GM12865 (cell line): ENCODE measurements around the gene HSD17B12.

Experiments
- DNase-seq: peaks from one replicate; pipeline ENCODE4 v3.0.0; 2010; ENCODE audit warnings: low read depth
- H3K4me3 ChIP-seq: 2 replicates; pipeline ENCODE4 v1.5.1; 2011; ENCODE audit warnings: mild to moderate bottlenecking, low read depth, low read length, control low read depth
- TF ChIP-seq, protein P1 (sequence below): IDR thresholded peaks from 2 replicates; pipeline ENCODE4 v1.5.1; 2011; ENCODE audit warnings: low read length, control low read depth, low read depth, inconsistent platforms; ENCODE audit not compliant: insufficient read depth; ENCODE audit errors: missing control alignments

The HSD17B12 gene

DNA sequence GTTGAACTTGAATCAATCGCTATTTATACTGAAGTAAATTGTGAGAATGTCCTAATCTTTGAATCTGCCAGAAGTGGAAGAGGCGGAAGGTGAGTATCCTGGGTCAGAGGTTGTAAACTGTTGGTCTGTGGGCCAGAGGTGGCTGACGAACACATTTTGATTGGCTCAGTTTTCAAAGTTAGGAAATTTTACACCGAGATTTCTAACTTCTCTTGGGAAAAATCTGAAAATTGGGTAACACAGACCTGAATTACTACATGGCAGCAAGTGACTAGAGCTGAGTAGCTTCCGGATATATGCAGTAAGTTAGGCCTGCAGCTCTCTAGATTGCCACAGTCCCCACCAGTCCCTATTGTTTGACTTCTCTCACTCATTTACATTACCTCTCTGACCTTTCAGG is 143.3 kb downstream of the HSD17B12 start:
- DNase-seq: no peak
- TF ChIP-seq, protein P1, sequence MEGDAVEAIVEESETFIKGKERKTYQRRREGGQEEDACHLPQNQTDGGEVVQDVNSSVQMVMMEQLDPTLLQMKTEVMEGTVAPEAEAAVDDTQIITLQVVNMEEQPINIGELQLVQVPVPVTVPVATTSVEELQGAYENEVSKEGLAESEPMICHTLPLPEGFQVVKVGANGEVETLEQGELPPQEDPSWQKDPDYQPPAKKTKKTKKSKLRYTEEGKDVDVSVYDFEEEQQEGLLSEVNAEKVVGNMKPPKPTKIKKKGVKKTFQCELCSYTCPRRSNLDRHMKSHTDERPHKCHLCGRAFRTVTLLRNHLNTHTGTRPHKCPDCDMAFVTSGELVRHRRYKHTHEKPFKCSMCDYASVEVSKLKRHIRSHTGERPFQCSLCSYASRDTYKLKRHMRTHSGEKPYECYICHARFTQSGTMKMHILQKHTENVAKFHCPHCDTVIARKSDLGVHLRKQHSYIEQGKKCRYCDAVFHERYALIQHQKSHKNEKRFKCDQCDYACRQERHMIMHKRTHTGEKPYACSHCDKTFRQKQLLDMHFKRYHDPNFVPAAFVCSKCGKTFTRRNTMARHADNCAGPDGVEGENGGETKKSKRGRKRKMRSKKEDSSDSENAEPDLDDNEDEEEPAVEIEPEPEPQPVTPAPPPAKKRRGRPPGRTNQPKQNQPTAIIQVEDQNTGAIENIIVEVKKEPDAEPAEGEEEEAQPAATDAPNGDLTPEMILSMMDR: no peak

DNA sequence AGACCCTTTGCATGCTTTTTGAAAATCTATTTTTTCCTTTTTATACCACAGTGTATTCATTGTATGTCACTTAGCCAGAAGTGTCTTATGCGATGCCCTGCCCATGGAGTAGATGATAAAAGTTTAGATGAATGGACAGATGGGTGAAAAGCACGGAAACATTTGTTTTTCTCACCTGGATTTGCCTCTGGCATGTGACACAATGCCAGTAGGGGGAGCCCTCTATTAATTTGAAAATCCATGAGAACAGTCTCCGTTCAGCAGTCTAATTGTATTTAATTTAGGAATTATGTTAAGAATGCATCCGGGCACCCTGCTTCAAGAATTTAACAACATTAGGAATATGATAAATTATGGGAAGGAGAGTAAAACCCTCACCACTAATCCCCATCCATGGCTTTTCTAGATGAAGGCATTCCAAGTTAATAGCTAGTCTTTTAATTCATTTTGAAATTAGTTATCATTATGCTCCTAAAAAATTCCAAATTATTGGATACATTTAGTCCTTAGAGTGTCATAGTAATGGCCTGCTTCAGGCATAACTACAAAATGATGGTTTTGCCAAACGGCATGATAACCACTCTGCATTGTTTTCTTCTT is 144.8 kb downstream of the HSD17B12 start:
- TF ChIP-seq, protein P1: peak; percentile 38
- H3K4me3 ChIP-seq: no peak overlapping the region
- no peak for DNase-seq

More for the DNA sequence above, 143.3 kb downstream of the HSD17B12 start:
- no peak overlapping the region for H3K4me3 ChIP-seq

DNA sequence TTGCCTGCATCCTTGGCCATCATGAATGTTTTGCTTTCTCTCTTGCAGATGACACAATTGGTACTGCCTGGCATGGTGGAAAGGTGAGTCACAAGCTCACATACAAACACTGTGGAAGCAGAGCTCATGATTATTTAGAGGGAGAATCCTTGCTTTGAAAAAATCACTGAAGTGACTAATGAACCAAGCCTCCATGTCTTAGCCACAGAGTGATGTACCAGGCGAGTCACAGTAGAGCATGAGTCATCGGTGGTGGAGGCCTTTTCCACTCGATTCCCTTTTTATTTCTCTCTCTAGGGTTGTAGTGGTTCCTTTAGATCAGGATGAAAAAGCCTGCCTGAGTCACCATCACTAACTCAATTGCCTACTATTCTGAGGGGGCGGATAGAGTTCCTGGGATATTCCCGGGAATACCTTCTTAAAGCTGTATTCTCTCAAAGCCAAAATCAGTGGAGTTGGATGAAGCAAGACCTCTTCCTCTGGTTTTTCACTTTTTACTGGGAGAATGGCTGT is 150.4 kb downstream of the HSD17B12 start:
- no peak for DNase-seq
- no peak overlapping the region for H3K4me3 ChIP-seq
- TF ChIP-seq, protein P1: no peak

DNA sequence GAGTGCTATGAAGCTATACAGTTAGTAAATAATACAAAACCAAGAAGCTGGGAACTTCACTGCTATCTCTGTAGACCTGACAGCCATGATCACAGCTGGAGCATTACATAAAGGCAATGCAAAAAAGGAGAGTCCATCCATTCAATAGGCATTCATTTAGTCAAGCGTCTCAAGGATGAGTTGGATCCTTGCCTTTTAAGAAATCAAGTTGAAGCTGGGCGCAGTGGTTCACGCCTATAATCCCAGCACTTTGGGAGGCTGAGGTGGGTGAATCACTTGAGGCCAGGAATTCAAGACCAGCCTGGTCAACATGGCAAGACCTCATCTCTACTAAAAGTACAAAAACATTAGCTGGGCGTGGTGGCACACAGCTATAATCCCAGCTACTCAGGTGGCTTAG is 152.0 kb downstream of the HSD17B12 start:
- TF ChIP-seq, protein P1: no peak
- H3K4me3 ChIP-seq: no peak overlapping the region
- no peak for DNase-seq

DNA sequence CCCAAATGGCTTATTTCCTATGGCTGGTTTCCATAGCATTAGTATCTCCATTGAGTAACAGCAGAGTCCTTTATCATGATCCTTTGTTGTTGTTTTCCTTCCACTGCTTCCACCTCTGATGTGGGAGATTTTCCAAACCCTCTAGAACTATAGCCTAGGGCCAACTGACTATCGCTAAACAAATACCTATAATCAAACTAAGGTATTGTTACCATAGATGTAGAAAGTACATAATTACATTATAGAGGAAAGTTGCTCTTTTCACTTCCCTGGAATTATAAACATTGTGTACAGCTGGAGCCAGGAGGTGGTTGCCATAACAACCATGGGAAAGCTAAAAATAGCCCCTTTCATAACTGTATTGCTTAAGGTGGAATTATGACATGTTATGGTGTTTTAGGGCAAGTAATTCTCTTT is 153.1 kb downstream of the HSD17B12 start:
- TF ChIP-seq, protein P1: no peak
- no peak overlapping the region for H3K4me3 ChIP-seq
- DNase-seq: no peak

DNA sequence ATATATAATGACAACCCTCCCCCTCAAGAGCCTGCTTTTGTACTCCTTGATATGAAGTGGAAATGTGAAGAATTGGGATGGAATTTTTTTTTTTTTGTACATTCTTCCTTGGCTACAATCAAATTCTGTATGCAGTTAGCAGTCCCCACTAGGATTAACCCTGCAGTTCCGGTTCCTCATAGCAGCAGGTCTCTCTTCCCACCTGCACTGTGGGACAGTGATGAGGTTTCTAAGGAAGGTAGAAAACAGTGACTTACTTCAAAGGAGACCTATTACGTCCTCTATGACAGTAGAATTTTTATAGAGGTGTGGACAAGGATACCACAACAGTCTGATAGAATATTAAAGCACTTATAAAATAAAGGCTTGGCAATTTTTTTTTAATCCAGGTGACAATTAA is 153.7 kb downstream of the HSD17B12 start:
- TF ChIP-seq, protein P1: no peak
- DNase-seq: no peak
- no peak overlapping the region for H3K4me3 ChIP-seq

DNA sequence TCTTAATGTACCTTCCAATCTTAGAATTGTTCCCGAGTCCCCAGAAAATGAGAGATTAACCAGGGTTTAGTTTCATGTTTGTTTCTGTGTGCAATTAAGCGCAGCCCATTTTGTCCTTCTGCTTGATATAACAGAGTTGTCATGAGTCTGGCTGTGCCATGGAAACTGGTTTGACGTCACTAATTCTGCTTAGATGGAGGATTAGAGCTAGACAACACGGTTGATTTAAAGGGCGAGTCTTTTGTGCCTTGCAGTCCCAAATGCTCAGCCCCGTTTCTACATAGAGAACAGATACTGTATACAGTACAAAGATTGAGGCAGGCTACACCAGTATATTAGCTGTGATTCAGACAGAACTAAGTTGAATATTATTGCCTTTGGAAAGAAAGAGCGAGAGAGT is 154.6 kb downstream of the HSD17B12 start:
- TF ChIP-seq, protein P1: no peak

More for the DNA sequence above, 154.6 kb downstream of the HSD17B12 start:
- no peak overlapping the region for H3K4me3 ChIP-seq
- no peak for DNase-seq
